GM21737 (cell line): ENCODE data around the gene GSE1.

Experiments
- ATAC-seq: cut with Tn5 transposase; IDR thresholded peaks from one replicate; pipeline ENCODE4 v1.9.1; 2021; ENCODE audit warnings: mild to moderate bottlenecking, moderate library complexity; ENCODE audit not compliant: unreplicated experiment

The GSE1 gene

GRCh38 chr16:85631802-85632393, 18.8 kb downstream of the GSE1 start:
- ATAC-seq, result no peak

GRCh38 chr16:85632709-85633437, 19.8 kb downstream of the GSE1 start:
- ATAC-seq, result no peak

GRCh38 chr16:85633438-85633743, 20.3 kb downstream of the GSE1 start:
- ATAC-seq, result no peak

- no peak for ATAC-seq
Measured at GRCh38 chr16:85633888-85634287, 20.8 kb downstream of the GSE1 start.

GRCh38 chr16:85634747-85635544, 21.8 kb downstream of the GSE1 start:
- ATAC-seq, result no peak

- ATAC-seq, result no peak
Measured at GRCh38 chr16:85635545-85636140, 22.5 kb downstream of the GSE1 start.

GRCh38 chr16:85636234-85636812, 23.2 kb downstream of the GSE1 start:
- ATAC-seq, result no peak

- ATAC-seq, result no peak
Measured at GRCh38 chr16:85637061-85637807, 24.1 kb downstream of the GSE1 start.

GRCh38 chr16:85637808-85638647, 24.9 kb downstream of the GSE1 start:
- ATAC-seq, result no peak

GRCh38 chr16:85638695-85639409, 25.7 kb downstream of the GSE1 start:
- ATAC-seq, result no peak

GRCh38 chr16:85639529-85640253, 26.6 kb downstream of the GSE1 start:
- ATAC-seq, result no peak

- no peak for ATAC-seq
Measured at GRCh38 chr16:85640254-85640558, 27.1 kb downstream of the GSE1 start.

- no peak for ATAC-seq
Measured at GRCh38 chr16:85640585-85640984, 27.5 kb downstream of the GSE1 start.

- no peak for ATAC-seq
Measured at GRCh38 chr16:85641305-85641704, 28.2 kb downstream of the GSE1 start.

- ATAC-seq, result no peak
Measured at GRCh38 chr16:85641776-85642176, 28.7 kb downstream of the GSE1 start.

GRCh38 chr16:85642762-85643358, 29.7 kb downstream of the GSE1 start:
- no peak for ATAC-seq

- no peak for ATAC-seq
Measured at GRCh38 chr16:85643631-85644030, 30.5 kb downstream of the GSE1 start.

GRCh38 chr16:85644093-85644712, 31.1 kb downstream of the GSE1 start:
- ATAC-seq, result no peak
